Activated naive CD4-positive, alpha-beta T cell treated with anti-CD3 and anti-CD28 coated beads, Interleukin-2, amount 50 U/mL, for 16 hours (primary cell): ENCODE data around the gene ALDH1L1.

Experiments
- DNase-seq: peaks from one replicate; pipeline ENCODE4 v3.0.0-alpha.2; 2020

The ALDH1L1 gene

DNA sequence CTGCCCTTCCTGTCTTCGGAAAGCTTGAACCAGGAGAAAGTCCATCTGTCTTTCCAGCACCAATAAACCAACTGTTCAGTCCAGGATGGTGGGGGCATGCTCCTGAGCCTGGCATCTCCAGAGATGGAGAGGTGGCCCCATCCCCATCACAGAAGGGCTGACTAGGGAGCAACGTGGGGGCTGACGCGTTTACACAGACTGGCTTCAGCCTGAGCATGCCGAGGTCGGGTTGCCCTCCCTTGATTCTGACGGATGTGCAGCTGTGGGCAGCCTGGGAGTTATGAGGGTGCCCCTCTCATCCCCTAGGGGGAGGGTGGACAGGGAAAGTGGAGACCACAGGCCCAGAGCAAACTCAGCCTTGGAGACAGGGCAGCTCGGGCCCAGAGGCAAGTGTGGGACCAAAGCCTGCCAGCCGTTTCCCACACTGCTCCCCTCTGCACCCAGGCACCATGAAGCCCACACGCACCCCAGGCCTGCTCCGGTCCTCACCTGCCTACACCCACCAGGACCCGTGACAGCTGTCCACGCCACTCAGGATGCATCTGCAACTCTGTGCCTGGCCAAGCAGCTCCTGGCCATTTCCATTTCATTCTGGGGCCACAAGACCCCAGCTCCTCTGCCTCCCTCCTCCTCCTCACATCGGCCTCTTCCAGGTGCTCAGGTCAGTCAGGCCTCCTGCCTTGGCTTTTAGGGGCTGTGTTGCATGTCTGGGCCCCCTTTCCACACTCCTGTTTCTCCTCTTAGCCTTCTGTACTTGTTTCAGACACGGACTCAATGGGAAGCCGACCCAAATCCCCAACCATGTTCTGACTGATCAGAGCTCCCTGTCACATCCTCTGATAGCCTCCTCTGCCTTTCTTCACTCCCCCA lies 48.3 kb downstream of the ALDH1L1 start:
- no peak for DNase-seq

DNA sequence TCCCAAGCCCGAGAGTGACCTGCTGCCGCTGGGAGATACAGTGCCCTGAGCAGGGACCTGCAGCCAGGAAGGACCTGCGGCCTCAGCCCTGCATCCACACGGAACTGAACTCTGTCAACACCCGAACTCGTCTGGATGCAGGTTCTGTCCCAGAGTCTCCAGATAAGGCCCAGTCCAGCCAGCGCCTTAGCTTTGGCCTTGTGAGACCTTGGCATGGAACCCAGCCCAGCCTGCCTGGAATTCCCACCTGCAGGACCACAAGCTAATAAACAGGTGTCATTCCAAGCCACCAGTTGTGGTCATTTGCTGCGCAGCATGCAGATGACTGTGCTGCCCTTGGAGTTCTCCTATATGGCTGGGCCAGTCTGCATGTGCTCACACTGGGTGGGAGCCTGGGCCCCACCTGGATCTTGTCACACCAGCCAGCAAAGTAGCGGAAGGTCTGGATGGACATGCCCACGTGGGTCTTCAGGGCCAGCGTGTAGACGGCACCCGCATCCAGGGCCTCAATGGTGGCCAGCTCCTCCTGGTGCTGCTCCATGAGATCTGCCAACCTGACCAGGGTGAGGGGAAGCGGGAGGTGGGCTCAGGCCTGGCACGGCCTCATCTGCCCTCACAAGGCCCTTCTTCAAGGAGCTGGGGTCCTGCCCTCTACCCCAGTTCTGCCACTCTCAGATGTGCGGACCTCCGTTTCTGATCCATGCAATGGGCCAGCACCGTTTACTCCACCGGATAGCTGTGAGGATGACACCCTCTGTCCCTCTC lies 49.2 kb downstream of the ALDH1L1 start:
- DNase-seq = no peak

DNA sequence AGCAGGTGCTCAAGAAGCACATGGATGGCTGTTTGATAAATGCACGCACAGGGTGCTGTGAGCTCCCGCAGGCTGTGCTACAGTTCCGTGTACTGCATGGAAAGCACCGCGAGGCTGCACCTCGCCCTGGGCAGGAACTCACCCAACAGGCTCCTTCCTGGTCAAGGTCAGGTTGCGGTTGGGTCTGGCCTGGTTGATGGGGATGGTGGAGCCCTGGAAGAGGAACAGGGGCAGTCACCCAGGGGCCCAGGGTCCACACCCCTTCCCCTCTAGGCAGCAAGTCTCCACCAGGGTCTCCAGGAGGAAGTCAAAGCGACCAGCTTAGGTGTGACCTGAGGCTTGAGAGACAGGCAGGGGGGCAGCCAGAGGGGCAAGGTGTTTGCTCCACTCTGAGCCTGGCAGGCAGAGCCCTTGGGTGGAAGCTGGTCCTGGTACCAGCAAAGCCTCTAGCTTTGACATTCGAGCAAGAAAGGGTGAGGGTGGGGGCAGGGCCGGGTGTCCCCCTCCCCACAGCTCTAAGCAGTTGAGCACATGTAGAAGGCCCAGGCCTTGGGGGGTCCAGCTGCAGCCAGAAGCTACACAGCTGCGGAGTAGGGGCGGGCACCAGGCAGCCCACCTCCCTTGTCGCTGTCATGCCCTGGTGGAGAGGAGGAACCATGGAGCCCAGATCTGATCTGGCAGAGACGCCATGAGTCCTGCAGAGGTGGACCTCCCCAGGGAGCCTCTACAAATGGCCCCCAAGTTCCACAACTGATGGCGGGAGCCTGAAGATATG lies 50.1 kb downstream of the ALDH1L1 start:
- DNase-seq = no peak

DNA sequence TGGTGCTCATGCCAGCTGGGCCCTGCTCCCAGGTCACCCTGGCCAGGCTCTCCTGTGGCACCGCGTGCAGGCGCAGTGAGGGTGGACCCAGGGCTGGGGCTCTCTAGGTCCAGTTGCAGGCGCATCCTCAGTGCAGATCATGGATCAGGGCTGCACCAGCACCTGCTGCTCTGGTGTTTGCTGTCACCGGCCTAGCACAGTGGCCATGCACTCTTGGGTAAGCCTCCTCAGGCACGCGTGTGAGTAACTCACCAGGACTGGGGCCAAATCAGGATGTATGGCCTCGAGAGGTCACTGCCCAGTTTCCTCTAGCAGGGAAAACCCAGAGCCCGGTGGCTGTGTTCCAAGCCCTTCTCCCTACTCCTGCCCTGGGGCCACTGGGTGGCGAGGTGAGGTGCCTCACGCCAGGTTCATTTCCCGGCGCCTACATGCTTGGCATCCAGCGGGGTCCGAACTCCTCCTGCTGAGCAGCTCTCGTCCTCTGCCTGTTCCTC lies 50.9 kb downstream of the ALDH1L1 start:
- DNase-seq = no peak

DNA sequence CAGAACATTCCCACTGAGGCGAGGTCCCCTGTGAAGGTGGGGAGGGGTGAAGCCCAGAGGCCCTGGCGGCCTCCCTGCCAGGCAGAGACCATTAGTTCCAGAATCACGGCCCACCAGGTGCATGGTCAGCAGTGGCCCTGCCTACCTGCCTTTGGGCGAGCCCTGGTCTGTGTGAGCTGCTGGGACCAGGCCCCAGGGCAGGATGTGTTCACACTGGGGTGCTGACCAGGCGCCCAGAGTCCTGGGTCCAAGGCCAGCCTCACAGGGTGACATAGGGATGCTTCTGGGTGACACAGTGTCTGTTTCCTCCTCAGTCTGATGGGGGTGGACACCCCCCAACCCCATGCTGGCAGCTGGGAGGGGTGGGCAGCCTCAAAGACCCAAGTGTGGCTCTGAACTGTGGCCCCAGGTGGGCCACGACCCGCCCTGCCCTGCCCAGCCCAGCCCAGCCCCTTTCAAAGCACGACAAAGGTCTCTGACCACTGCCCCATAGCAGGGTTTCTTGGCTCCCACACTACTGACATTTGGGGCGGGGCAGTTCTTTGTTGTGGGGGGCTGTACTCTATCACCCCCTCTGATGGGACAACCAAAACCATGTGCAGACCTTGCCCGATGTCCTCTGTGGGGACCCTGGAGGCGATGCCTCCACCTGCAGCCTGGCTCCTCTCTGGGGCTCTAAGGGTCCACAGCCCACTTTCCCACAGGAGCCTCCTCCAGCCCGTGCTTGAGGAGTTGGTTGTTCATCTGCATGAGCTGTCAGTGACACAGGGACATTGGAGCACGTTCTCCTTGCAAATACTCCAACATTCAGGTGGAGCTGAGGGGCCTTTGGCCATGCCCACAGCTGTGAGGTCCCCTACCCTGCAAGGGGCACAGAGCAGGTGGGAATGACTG lies 51.6 kb downstream of the ALDH1L1 start:
- DNase-seq = no peak

DNA sequence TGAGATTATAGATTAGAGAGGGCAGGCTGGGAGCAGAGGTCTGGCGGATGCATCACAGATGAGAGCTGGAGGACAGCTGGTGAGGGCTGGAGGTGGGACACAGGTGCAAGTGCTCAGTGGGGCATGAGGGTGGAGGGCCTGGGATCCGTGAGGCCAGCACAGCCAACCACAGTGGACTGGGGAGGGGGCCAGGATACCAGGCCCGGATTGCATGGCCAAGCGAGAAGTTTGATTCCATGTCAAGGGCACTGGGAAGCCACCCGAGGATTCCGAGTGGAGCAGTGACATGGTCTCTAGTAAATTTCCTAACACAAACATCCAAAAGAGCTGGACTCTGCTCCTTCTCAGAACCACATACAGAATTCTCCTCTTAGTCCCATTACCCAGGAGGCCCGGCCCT lies 52.5 kb downstream of the ALDH1L1 start:
- no peak for DNase-seq

DNA sequence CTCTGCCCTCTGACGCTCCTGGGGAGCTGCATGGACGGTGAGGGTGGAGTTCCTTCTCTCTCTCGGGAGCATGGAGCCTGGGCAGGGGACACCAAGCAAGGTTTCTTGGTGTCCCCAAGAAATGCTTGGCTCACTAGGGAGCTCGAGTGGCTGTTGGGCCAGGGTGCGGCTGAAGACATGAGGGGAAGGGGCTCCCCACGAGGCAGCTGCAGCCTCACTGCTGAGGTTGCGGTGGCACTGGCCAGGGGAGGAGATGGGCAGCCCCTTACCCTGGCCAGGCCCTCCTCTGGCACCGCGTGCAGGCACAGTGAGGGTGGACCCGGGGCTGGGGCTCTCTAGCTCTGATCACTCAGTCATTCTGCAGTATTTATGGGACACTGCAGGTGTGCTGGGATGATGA lies 52.9 kb downstream of the ALDH1L1 start:
- DNase-seq = peak; percentile 4

DNA sequence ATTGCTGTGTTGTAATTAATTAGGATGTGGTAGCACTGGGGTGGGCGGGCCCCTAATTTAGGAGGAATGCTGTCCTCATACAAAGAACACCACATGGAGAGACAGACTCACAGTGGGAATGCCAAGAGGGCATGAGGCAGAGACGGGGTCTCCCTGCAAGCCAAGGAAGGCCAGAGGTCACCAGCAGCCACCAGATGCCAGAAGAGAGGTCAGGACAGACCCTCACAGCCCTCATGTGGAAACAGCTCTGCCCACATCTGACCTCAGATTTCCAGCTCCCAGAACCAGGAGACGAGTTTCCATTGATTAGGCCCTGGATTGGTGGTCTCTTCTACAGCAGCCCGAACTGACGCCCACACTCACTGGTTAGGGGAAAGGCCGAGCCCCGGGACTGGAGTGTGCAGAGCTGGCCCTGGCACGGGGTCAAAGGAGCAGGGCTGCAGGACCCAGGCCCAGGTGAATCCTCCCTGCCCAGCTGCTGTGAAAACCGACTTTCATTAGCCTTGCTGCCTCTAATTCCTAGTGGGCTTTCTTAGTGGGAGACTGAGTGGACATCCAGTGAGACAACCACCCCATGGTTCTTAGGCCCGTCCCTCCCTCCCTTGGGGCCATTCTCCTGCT lies 53.5 kb downstream of the ALDH1L1 start:
- peak; percentile 4 for DNase-seq

DNA sequence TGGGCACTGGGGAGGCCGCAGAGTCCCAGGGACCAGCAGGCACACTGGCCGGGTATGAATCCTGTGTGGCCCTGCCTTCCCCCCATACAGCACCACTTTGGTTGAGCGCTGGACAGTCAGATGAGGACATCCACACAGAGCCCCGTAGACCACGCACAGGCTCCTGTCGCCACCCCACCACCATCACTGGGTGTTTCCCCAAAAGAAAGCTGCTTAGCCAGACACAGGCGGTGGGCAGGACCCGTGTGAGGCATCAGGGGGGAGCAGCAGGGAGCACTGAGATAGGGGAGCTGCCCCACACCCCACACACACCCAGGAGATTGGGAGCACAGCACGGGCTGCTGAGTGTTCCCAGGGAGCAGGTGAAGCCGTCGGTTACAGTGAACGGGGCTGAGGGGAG lies 54.1 kb downstream of the ALDH1L1 start:
- DNase-seq = peak; percentile 7

DNA sequence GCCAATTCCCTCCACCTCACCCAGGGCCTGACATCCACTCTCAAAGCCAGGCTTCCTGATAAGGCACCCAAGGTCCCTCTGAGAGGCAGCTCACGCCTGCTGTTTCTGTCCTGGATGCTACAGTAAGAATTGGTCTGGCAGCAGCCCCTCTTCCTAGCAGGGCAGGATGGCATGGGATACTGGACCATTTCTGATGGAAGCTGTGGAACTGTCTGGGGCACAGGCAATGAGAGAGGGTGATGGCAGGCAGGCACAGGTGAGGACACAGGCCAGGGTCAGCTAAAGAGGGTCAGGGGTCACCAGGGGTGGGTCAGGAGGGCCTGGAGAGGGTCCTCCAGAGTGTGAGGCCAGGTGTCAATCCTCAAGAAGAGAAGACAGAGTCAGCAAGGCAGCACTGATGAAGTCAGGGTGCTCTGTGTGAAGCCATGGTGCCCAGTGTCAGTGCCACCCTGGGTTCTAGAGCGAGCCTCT lies 54.6 kb downstream of the ALDH1L1 start:
- DNase-seq = no peak

DNA sequence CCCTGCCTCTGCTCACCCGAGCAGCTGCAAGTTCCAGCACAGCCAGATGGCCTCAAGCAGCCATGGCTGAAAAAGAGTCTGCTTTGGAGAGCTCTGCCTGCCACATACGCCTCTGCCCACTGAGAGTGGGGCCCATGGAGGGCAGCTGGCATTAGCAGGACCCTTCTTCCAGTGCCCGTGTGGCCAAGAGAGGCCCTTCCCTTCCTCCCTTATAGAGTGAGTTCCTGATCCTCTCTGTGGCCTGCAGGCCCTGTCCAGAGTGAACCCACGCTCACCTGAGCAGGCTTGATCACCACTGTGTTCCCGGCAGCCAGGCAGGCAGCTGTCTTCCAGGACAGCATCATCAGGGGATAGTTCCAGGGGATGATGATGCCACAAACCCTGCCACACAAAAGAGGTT lies 55.0 kb downstream of the ALDH1L1 start:
- peak; percentile 3 for DNase-seq

DNA sequence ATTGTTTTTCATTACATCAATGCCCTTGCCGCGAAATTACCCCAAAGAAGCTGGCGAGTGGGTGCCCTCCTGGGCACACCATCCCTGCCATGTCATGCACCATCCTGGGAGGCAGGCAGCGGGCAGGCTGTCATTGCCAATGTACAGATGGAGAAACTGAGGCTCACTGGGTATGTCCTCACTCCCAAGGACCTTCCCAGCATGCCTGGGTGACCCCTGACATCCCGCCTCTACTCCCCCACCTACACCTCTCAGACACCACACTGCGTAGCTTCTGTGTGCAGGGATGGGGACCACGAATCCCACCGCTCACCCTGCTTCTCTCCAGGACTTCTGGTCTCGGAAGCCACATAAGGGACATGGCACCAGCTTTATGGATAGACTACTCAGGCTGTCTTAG lies 55.5 kb downstream of the ALDH1L1 start:
- DNase-seq = no peak

DNA sequence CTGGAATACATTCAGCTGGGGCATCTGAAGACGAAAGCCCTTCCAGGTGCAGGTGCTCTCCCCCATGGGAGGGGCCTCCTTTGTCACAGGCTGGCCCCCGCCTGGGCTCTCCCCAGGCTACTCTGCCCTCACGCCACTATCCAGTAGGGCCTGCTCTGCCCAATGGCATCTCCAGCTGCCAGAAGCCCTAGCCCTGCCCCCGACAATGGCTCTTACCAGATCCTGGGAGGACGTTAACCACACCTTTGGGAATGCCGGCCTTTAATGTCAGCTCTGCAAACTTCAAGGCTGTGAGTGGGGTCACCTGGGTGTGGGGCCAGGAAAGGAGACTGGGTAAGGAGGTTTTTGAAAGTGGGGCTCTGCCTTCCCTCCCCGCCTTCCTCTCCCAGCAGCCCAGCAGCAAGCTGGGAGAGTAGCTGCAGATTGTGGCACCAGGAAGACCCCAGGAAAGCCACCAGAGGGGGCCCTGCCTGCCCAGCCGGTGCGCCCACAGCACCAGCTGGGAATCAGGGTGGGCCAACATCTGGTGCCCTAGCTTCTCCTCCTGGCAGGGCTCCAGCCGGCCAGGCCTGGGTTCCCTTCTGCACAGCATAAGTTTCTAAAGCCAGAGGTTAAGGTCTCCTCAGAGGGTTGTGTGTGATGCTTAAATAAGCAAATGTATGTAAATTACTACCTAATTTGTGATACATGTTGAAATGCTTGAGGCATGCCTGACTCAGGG lies 56.1 kb downstream of the ALDH1L1 start:
- peak; percentile 6 for DNase-seq

DNA sequence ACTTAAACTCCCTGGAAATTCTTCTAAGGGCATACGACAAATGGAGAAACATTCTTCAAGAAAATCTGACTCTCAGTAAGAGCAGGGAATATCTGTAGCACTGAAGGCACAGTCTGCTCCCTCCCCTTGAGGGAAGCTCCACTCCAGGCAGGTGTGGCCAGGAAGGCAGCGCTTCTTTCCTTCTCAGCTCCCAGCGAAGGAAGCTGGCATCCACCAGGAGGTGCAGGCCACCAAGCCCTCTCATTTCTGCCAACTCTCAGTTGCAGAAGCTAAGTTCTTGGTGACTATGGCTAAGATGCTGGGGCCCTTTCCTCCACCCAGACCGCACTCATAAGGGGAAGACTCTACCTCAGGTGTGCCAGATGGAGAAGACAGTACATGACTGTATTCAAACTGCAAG lies 58.8 kb downstream of the ALDH1L1 start:
- DNase-seq = no peak

DNA sequence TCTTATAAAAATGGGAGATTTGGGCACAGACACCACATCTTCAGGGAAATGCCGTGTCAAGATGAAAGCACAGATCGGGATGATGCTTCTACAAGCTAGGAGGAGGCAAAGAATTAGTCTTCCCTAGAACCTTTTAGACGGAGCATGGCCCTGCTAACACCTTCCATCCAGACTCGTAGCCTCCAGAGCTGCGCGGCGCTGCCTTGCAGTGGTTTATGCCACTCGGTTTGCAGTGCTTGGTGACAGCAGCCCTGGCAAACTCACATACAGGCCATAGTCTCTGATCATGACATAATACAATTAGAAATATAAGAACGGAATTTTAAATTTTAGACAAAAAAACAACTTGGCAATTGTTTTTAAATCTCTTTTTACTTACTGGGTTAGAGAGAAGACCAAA lies 59.3 kb downstream of the ALDH1L1 start:
- DNase-seq = no peak

DNA sequence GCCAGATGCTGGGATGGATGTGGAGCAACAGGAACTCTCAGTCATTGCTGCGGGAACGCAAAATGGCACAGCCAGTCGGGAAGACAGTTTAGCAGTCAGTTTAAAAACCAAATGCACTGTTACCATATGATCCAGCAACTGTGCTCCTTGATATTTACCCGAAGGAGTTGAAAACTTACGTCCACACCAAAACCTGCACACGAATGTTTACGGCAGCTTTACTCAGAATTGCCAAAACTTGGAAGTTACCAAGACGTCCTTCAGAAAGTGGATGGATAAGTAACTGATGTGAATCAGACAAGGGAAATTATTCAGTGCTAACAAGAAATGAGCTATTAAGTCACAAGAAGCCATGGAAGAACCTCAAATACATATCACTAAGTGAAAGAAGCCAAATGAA lies 60.4 kb downstream of the ALDH1L1 start:
- DNase-seq = no peak

DNA sequence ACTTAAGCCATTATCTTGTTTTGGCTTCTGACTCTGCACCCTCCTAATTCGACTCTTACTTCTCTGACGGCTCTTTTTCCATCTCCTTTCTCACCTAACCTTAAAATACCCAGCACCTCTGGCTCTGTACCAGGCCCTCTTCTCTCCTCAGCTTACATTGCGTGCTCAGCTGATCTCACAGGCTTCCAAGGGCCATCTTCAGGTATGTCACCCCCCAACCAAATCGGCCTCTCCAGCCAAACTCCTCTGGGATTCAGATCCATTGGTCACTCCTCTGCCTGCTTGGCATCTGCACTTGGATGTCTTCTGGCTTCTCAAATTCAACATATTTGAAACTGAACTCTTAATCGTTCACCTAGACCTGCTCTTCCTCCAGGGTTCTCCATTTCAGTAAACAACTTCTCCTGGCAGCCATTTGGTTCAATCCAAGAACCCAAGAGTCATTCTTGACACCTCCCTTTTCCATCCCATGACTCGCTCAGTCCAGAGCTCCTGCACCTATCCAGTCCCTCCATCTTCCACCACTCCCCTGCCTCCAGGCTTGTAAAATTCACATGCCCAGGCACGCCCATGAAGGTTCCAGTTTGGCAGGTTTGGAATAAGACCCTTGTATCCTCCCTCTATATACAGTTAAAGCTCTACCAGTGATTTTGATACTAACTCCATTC lies 61.2 kb downstream of the ALDH1L1 start:
- DNase-seq = no peak

DNA sequence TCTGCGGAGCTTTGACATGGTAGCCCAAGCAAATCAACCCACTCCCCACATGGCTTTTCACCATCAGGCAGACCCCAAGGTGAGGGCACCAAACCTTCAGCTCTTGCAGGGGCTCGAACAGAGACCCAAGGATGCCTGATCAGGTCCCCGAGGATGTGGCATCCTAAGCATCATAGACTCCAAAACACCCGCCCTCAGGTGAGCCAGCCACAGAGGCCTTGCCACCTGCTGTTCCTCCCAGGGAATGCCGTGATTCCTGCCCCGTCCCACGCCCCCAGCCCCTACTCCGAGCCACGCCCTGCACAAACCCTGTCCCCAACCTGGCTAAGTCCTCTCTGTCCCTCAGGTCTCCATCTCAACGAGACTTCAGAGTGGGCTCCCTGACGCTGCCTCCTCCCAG lies 61.8 kb downstream of the ALDH1L1 start:
- no peak for DNase-seq

DNA sequence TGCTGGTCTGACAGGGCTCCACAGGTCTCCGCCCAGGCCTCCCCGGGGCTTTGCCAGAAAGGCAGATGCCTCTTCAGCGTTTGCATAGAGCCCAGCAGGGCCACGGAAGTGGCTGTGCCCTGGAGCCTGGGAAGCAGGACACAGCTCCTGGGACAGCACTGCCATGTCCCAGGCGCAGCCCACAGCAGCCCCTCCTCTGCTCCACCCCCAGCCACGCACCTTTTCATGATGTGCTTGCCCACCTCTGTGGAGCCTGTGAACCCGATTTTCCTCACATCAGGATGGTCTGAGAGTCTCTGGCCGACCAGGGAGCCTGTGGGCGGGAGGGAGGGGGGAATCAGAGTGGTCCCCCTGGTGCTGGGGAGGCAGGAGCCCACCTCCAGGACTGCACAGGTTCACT lies 62.6 kb downstream of the ALDH1L1 start:
- DNase-seq = peak; percentile 4

DNA sequence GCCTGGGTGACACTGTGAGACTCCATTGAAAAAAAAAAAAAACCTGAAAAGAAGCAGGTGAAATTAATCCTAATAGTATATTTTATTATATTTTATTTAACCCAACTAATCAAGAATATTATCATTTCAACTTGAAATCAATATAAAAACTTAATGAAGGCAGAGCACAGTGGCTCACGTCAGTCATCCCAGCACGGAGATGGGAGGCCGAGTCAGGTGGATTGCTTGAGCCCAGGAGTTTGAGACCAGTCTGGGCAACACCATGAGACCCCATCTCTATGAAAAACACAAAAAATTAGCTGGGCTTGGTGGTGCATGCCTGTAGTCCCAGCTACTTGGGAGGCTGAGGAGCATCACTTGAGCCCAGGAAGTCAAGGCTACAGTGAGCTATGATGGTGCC lies 63.2 kb downstream of the ALDH1L1 start:
- no peak for DNase-seq
